ENCODE measurements around the gene SLC35E1.

SLC35E1 gene

DNA sequence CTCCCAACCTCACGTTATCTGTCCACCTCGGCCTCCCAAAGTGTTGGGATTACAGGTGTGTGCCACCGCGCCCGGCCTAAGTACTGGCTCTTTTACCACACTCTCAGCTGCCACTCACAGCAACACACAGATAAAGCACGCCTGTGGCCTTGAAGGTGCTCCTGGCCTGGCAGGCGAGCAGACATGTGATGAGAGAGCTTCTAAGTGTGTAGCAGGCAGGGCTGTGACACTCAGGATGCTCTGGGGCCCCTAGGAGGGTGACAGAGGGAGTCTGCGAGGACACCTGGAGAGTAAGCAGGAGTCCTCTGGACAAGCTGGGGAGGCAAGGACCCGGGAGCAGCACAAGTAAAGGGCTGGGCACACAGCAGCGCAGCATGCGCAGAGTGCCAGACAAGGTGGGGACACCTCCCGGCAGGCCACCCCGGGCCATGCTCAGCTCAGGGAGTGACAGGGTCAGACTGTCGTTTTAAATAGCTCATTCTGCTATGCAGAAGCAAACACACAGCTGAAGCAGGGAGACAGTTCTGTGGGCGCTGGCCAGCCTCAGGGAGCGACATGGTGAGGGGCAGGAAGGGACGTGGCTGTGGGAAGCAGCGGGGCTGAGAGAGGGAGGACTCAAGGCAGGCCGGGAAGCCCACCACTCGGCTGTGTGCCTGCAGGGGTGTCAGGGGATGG is 29.3 kb upstream of the SLC35E1 start:
- no peak overlapping the region for H3K4me2 ChIP-seq (ENCODE audit: low read length)
- H3K9me2 ChIP-seq (ENCODE audit: low read depth, low read length), result no peaks in the 10 kb centered on the region
- H3F3A ChIP-seq (ENCODE audit: insufficient read depth, low read length), result no peaks in the 10 kb centered on the region
- H3K9ac ChIP-seq (ENCODE audit: low read length), result no peak overlapping the region
- H2AFZ ChIP-seq (ENCODE audit: low read length), result no peak overlapping the region
- H4K20me1 ChIP-seq (ENCODE audit: insufficient read depth, low read length), result no peaks in the 10 kb centered on the region
- H3K36me3 ChIP-seq (ENCODE audit: insufficient read depth, low read length), result peaks cover 8% of the 10 kb centered on the region; the same call in 1 of the 2 replicates
- H3K4me1 ChIP-seq (ENCODE audit: insufficient read depth, low read length, severe bottlenecking), result peaks cover 84% of the 10 kb centered on the region
- TF ChIP-seq, protein P1, sequence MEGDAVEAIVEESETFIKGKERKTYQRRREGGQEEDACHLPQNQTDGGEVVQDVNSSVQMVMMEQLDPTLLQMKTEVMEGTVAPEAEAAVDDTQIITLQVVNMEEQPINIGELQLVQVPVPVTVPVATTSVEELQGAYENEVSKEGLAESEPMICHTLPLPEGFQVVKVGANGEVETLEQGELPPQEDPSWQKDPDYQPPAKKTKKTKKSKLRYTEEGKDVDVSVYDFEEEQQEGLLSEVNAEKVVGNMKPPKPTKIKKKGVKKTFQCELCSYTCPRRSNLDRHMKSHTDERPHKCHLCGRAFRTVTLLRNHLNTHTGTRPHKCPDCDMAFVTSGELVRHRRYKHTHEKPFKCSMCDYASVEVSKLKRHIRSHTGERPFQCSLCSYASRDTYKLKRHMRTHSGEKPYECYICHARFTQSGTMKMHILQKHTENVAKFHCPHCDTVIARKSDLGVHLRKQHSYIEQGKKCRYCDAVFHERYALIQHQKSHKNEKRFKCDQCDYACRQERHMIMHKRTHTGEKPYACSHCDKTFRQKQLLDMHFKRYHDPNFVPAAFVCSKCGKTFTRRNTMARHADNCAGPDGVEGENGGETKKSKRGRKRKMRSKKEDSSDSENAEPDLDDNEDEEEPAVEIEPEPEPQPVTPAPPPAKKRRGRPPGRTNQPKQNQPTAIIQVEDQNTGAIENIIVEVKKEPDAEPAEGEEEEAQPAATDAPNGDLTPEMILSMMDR (IDR thresholded peaks at IDR 0.05; ENCODE audit: low read length), result no peak
- no peak for TF ChIP-seq EZH2 (IDR thresholded peaks at IDR 0.05; ENCODE audit: borderline replicate concordance, low read length)
- H3K27me3 ChIP-seq (ENCODE audit: insufficient read depth, low read length), result no peaks in the 10 kb centered on the region
- no peaks in the 10 kb centered on the region for H3K9me3 ChIP-seq (ENCODE audit: low read length)
- H3K4me3 ChIP-seq (ENCODE audit: low read depth, low read length, poor library complexity, severe bottlenecking), result no peak overlapping the region
- peaks cover 82% of the 10 kb centered on the region for H3K79me2 ChIP-seq (ENCODE audit: insufficient read depth, low read length)
- H3K27ac ChIP-seq (ENCODE audit: low read depth, low read length, poor library complexity, severe bottlenecking), result no peak overlapping the region

DNA sequence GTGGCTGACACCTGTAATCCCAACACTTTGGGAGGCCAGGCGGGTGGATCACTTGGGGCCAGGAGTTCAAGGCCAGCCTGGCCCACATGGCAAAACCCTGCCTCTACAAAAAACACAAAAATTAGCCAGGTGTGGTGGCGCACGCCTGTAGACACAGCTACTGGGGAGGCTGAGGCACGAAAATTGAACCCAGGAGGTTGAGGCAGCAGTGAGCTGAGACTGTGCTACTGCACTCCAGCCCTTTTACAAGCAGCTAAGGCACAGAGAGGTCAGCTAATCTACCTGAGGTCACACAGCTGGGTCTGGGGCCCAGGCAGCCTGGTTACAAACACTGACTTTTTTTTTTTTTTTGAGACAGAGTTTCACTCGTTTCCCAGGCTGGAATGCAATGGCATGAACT is 28.6 kb upstream of the SLC35E1 start:
- H3K27ac ChIP-seq (ENCODE audit: low read depth, low read length, poor library complexity, severe bottlenecking), result peak overlapping the region; percentile 64
- no peaks in the 10 kb centered on the region for H3K9me3 ChIP-seq (ENCODE audit: low read length)
- no peak overlapping the region for H2AFZ ChIP-seq (ENCODE audit: low read length)
- no peaks in the 10 kb centered on the region for H3K27me3 ChIP-seq (ENCODE audit: insufficient read depth, low read length)
- peaks cover 85% of the 10 kb centered on the region for H3K79me2 ChIP-seq (ENCODE audit: insufficient read depth, low read length)
- H3K4me3 ChIP-seq (ENCODE audit: low read depth, low read length, poor library complexity, severe bottlenecking), result no peak overlapping the region
- H3K9ac ChIP-seq (ENCODE audit: low read length), result no peak overlapping the region
- no peaks in the 10 kb centered on the region for H4K20me1 ChIP-seq (ENCODE audit: insufficient read depth, low read length)
- no peak for TF ChIP-seq EZH2 (IDR thresholded peaks at IDR 0.05; ENCODE audit: borderline replicate concordance, low read length)
- TF ChIP-seq, protein P1 (IDR thresholded peaks at IDR 0.05; ENCODE audit: low read length), result no peak
- no peak overlapping the region for H3K4me2 ChIP-seq (ENCODE audit: low read length)
- peaks cover 84% of the 10 kb centered on the region for H3K4me1 ChIP-seq (ENCODE audit: insufficient read depth, low read length, severe bottlenecking)
- no peaks in the 10 kb centered on the region for H3K9me2 ChIP-seq (ENCODE audit: low read depth, low read length)
- peaks cover 8% of the 10 kb centered on the region; the same call in 1 of the 2 replicates for H3K36me3 ChIP-seq (ENCODE audit: insufficient read depth, low read length)
- H3F3A ChIP-seq (ENCODE audit: insufficient read depth, low read length), result no peaks in the 10 kb centered on the region

DNA sequence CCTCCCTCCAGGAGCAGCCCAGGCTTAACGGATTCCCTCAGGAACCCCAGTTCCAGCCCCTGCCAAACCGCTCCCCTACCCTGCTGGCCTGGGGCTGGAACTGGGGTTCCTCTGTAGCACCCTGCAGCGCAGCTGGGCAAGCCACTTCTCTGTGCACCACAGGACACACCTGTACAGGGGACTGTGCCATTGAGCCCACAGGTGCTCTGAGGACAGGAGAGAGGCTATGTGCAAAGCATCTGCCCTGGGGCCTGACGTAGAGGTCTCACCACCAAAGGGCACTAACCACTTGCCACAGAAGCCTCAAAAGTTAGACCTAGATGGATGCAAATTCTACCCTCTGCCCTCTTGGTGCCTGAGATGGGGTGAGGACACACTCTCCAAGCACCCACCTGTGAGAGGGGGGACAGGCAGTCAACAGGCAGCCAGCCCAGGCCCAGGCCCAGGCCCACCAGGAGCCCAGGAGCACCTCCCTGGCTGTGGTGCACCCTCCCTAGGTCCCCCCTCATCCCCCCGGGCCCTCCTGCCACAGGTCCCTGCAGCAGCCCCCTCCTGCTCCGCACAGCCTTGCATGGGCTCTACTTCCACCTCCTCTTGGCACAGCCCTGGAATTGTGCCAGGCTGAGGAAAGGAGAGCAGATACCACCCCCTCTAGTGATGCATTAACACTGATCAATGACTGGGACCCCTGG is 27.6 kb upstream of the SLC35E1 start:
- H3K9ac ChIP-seq (ENCODE audit: low read length), result no peak overlapping the region
- H3K4me1 ChIP-seq (ENCODE audit: insufficient read depth, low read length, severe bottlenecking), result peaks cover 84% of the 10 kb centered on the region
- H3K36me3 ChIP-seq (ENCODE audit: insufficient read depth, low read length), result peaks cover 8% of the 10 kb centered on the region; the same call in 1 of the 2 replicates
- peaks cover 83% of the 10 kb centered on the region for H3K79me2 ChIP-seq (ENCODE audit: insufficient read depth, low read length)
- H2AFZ ChIP-seq (ENCODE audit: low read length), result no peak overlapping the region
- TF ChIP-seq, protein P1 (IDR thresholded peaks at IDR 0.05; ENCODE audit: low read length), result no peak
- no peak for TF ChIP-seq EZH2 (IDR thresholded peaks at IDR 0.05; ENCODE audit: borderline replicate concordance, low read length)
- H3K9me3 ChIP-seq (ENCODE audit: low read length), result no peaks in the 10 kb centered on the region
- H3K27me3 ChIP-seq (ENCODE audit: insufficient read depth, low read length), result no peaks in the 10 kb centered on the region
- no peaks in the 10 kb centered on the region for H3K9me2 ChIP-seq (ENCODE audit: low read depth, low read length)
- no peak overlapping the region for H3K4me3 ChIP-seq (ENCODE audit: low read depth, low read length, poor library complexity, severe bottlenecking)
- H3F3A ChIP-seq (ENCODE audit: insufficient read depth, low read length), result no peaks in the 10 kb centered on the region
- H3K4me2 ChIP-seq (ENCODE audit: low read length), result no peak overlapping the region; the same call in 1 of the 2 replicates
- peak overlapping the region; percentile 64 for H3K27ac ChIP-seq (ENCODE audit: low read depth, low read length, poor library complexity, severe bottlenecking)
- H4K20me1 ChIP-seq (ENCODE audit: insufficient read depth, low read length), result no peaks in the 10 kb centered on the region

Data from OCI-LY1 (cell line).